ENCODE data around the gene TSHR. TPM values are rescaled to one million over a fixed set of nuclear protein-coding genes. Genes with fewer than 3 reads are reported as not detected.
"Not testable (repeated sequence)": the region's sequence is repeated elsewhere in the genome, so short reads cannot be mapped to it uniquely, and the experiment has no call there.

TSHR gene
- total RNA-seq = 3.7 TPM

DNA sequence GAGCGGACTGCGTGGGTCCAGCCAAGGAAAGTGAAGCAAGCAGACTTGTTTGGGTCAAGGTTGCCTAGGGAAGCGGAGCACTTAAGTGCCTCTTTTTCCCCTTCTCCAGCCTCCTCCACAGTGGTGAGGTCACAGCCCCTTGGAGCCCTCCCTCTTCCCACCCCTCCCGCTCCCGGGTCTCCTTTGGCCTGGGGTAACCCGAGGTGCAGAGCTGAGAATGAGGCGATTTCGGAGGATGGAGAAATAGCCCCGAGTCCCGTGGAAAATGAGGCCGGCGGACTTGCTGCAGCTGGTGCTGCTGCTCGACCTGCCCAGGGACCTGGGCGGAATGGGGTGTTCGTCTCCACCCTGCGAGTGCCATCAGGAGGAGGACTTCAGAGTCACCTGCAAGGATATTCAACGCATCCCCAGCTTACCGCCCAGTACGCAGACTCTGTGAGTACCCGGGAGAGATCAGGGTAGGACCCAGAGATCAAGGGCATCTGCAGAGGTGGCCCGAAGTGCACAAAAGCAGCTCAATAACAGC is at the start of gene TSHR:
Gene TSHR, plus strand, starts transcription at position 206 of the 526 bp plus-strand sequence. Its CDS starts 60 bp downstream, at position 266.
- intact Hi-C loops (cut with DNase I) = no loop called here
- DNase-seq (ENCODE audit: low spot score) (no peak), ATAC-seq (peak; percentile 64)

DNA sequence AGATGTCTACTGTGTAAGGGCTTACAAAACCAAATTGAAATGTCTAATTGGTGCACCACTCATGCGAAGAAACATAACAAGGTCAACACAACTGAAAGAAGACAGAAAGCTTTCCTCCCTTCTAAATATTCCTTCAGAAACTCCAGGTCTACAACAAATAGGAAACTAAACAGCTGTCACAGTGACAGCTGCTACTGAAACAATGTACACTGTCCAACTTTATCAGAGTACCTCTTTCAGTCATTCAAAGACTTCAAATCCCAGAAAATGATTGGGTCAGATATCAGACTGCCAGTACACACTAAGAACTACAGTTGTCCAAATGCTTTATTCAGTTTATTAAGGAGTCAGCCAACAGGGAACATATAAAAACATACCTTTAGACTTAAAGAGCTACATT is 49.1 kb upstream of the TSHR start:
- intact Hi-C loops (cut with DNase I) = no loop called here
- no peak for DNase-seq (ENCODE audit: low spot score)
- ATAC-seq = no peak

DNA sequence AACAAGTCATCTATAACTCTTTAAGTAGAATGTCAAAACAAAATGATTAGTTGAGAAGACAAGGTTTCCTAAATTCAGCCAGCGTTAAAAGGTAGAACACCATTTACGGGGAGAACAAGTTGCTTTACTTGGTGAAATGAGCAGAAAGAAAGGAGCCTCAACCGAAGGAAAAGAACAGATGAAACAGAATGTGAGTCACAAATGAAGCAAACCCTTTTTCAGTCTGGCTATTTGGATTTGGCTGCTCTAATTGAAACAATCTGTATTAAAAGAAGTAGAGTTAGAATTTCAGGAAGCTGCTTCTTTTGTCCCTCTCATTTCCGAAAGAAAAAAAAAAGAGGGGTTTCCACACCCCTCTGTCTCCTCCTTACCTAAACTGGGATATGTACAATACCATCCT is 48.5 kb upstream of the TSHR start:
- intact Hi-C loops (cut with DNase I) = no loop called here
- DNase-seq (ENCODE audit: low spot score) = no peak
- no peak for ATAC-seq

DNA sequence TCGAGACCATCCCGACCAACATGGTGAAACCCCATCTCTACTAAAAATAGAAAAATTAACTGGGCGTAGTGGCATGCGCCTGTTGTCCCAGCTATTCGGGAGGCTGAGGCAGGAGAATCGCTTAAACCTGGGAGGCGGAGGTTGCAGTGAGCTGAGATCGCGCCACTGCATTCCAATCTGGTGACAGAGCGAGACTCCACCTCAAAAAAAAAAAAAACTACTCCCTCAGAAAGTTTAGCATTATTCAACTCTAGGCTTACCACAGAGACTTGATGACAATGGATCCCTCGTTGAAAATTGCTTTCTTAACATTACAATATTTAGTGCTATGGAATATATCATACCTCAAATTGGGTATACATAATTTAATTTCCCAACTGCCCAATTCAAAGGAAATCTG is 43.4 kb upstream of the TSHR start:
- ATAC-seq; intact Hi-C loops (cut with DNase I); DNase-seq (ENCODE audit: low spot score): not testable (repeated sequence)

DNA sequence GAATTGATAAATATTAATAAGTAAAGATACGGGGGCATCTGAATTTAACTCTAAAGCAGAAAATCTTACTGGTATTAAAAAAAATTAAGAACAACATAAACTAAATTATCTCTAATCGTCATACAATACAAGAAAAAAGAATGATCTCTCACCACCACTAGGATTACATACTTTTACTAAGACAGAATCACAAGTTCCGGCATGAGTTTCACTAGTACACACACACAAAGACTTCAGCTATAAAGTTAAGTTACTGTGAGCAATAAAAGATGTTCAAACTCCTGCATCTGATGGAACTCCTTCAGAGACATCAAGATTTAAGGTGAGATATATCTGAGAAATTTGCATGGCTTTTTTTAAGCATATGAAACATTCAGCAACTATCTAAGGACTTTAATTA is 35.8 kb upstream of the TSHR start:
- DNase-seq (ENCODE audit: low spot score) (no peak), ATAC-seq (no peak)
- intact Hi-C loops (cut with DNase I) = no loop called here

DNA sequence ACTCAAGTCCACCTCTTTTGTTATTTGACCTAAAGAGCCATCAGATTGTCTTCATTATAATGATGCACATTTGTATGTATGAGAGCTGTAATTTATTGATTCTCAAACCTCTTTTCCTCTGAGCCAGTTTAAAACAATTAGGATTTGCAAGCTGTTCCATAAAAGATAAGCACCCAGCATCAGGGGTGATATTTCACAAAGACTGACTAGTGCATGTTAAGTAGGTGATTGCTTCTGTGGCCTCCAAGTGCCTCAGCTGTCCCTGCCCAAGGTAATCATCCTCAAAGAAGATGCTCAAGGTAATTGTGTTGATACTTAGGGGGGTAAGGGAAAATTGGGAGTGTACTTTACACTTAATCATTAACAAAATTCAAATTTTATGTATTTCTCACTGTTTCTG is 32.1 kb upstream of the TSHR start:
- ATAC-seq (no peak), DNase-seq (ENCODE audit: low spot score) (no peak)
- intact Hi-C loops (cut with DNase I) = no loop called here

DNA sequence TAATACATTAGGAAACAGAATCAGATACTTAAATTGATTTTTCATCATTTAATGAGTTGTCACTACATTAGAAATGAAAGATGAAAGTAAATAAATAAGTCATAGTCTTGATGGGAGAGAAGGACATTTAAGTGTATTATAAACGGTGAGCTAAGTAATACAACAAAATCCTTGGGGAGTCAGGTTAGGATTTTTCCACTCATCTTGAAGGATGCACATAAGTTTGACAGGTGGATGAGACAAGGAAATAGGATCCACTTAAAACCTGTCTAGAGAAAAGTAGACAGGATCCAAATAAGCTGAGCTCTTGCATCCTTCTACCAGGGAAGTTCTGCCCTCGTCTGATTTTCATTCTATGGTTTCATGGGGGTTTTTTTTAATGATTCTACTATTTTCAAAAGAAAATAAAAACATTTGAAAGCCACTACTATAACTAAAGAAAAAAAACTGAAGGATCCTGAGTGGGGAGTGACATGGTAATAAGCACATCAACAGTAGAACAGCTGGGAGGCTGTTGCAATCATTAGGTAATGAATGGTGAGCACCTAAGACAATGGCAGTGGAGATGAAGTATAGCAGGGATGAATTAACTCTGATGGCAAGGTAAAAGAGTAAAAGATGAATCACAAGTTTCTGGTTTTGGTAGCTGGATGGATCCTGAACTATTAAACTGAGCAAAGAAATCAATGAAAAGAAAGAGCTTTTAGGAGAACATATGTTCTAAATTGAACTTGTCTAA is 30.9 kb upstream of the TSHR start:
- intact Hi-C loops (cut with DNase I) = no loop called here
- ATAC-seq (no peak), DNase-seq (ENCODE audit: low spot score) (no peak)

DNA sequence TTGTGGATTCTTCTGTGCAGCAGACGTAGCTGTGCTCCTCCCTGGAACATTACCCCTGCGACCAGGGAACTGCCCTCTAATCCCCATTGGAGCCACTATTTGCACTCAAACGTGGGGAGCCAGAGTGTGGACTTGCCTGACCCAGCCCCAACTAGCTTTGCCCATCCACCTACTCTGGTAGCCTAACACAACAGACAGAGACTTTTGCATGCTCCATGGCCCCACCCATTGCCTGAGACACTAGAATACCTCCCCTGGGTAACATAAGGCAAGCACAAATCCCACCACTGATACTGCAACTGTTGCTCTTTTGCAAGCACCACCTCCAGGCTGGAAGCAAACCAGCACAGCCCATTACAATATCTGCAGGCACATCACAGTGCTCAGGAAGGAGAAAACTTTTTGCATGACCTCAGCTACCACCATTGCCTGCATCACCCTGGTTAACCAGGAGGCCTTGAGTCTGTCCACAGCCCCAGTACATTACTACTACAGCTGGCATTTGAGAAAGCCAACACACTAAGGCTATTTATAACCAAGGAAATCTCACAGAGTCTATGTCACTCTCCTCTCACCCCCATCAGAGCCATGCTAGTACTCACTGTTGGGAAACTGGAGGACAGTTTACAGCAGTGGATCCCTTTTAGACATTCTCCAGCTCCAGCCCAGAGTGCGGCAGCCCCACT is 28.9 kb upstream of the TSHR start:
- intact Hi-C loops (cut with DNase I) = no loop called here
- DNase-seq (ENCODE audit: low spot score) = no peak
- ATAC-seq = no peak

DNA sequence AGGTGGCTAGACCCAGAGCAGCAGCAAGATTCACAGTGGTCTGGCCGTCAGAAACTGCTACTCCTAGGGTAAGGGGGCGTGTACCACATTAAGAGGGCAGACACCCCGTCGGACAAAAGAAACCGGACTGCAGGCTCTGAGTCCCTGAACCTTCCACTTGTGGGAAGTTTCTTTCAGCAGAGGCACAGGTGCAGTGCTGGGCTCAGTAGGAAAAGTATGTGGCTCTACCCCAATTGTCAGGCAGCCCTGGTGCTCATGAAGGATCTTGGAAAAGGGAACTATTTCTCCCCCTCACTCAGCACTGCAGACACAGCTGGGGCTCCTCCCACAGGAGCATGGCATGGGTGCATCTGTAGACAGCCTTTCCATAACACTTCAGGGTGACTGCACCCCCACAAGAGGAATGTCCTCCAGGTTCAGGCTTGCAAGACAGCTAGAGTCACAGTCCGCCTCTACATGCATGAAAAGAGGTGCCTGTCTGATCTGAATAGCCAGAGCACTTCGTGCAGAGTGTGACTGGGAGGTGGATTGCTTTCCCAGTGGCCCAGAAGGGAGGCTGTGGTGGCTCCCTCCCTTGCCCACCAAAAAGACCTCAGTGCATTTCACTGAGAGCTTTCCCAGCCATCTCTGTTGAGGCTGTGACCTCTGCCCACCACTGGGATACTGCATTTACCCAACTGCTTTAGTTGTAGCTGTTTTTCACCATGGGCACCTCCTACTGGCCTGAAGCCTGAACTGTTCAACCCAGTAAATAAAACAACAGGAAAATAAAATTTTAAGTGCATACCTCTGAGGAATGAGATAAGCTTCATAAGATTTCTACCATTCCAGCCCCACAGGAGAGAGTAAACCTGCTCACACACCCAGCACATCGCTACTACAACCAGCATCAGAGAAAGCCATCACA is 28.1 kb upstream of the TSHR start:
- no peak for ATAC-seq
- intact Hi-C loops (cut with DNase I) = no loop called here
- no peak for DNase-seq (ENCODE audit: low spot score)

DNA sequence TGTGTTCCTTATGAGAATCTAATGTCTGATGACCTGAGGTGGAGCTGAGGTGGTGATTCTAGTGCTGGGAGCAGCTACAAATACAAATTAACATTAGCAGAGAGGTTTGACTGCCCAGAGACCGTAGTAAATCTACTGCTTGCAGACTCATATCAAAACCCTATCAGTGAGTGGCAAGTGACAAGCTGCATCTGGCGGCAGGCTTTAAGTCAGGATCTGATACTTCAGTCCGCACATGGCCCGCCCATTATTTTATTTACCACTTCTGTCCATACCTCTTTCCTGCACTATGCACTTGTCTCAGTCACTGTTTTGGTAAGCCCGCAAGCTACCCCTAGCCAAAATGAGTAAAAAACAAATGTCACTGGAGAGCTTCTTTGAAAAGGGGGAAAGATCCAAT is 25.3 kb upstream of the TSHR start:
- intact Hi-C loops (cut with DNase I) = no loop called here
- no peak for ATAC-seq
- no peak for DNase-seq (ENCODE audit: low spot score)

DNA sequence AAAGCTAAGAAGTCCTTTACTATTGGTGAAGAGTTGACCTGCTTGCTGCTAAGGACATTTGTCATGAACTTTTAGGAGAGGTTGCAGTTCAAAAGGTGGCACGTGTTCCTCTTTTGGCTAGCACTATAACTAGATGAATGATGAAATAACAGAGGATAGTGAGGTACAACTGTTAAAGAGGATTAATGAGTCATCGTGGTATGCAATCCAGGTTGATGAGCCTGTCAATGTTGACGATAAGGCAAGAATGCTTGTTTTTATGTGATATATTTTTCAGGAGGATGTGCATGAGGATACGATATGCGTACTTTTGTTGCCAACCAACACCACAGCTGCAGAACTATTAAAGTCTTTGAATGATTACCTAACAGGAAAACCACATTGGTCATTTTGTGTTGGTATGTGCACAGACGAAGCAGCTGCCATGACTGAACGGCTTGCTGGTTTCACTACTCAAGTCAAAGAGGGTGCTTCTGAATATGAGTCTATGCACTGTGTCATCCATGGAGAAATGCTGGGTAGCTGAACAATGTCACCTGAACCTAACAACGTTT is 24.5 kb upstream of the TSHR start:
- DNase-seq (ENCODE audit: low spot score) (no peak), ATAC-seq (peak; percentile 46)
- intact Hi-C loops (cut with DNase I) = no loop called here

DNA sequence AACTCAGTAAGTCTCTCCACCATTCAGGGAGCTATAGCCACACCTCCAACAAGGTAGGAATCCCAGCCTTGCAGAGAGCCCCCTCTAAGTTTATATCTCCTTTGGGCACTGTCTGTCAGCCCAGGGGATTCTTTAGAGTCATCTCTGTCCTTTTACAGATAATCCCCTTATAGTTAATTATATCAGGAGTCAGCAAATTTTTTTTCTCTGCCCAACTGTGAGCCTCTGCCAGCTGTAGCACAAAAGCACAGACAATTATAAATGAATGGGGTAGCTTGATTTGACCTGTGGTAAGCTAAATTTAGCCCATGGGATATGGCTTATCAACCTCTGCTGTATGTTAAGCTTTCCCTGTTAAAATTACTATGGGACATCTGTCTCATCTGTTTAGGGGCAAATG is 22.1 kb upstream of the TSHR start:
- intact Hi-C loops (cut with DNase I) = no loop called here
- ATAC-seq (no peak), DNase-seq (ENCODE audit: low spot score) (no peak)

DNA sequence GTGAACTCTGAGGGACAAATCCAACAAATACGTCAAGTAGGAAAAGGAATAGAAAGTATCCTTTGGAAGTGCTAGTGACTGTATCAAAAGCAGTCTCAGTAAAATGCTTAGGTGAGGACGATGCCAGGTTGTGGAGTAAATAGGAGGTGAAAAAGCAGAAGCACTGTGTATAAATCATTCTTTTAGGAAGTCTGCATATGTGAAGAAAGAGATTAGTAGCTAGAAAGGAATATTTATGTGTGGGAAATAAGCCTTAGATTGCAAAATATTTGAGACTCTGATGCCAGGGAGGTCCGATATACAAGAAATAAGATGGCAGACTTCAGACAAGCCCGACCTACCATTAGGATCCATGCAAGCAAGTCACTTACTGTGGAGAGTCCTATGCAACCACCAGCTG is 21.7 kb upstream of the TSHR start:
- no peak for ATAC-seq
- intact Hi-C loops (cut with DNase I) = no loop called here

DNA sequence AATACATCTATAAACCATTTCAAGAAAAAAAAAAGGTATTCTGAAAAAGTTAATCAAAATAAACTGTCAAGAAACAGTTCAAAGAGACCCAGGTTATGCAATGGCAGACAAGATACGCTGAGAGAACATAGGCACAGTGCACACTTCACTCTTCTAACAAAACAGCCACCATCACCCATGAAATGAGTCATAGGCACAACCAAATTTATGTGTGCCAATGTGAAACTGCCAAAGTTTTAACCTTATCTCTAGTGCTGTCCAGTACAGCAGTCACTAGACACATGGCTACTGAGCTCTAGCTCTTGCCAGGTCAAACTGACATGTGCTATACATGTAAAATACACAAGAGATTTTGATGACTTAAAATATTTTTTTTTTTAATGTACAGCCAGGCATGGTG is 15.3 kb upstream of the TSHR start:
- intact Hi-C loops (cut with DNase I) = no loop called here
- DNase-seq (ENCODE audit: low spot score) (no peak), ATAC-seq (no peak)

More for the DNA sequence above, 21.7 kb upstream of the TSHR start:
- DNase-seq (ENCODE audit: low spot score) = no peak

DNA sequence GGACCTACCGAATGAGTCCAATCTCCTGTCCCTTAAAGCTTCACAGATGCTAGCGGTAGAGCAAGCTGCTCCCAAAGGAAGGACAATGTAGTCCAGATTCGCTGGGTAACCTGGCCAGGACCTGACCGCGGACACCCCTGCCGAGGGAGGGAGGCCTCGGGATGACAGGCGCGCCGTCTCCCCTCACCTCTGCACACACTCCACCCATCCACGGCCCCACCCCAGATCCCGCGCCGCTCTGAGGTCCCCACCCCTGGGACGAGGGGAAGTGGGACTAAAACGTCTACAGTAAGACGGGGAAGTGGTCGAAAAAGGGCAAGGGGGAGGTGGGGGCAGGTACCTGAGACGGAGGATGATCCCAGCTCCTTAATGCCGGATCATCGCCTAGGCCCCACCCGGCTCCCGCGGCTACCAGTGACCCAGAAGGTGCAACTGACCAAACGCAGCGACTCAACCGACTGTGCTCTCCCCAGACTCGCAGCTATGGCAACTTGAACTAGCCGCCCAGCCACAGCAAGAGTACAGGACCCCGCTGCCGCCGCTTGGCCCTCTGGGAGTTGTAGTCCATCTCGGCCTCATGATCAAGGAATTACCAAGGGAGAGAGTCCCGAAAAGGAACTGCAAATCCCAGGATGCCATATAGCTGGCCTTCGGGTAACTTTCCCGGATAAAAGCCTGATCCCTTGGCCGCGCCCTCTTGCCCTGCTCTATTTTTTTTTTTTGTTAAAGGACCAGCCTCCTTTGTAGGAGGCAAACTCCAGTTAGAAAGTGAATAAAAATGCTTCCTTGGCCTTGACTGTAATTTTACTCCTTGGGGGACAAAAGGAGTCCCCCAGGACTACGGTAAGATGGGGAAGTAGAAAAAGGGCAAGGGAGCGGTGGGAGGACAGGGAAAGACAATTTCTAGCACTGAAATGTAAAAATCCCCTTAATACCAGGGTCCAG is 13.9 kb upstream of the TSHR start, which contains the start of gene CEP128:
Gene CEP128, minus strand, starts transcription at position 498 of the 945 bp plus-strand sequence.
- intact Hi-C loops (cut with DNase I) = no loop called here
- ATAC-seq (peak; percentile 100), DNase-seq (ENCODE audit: low spot score) (peak; percentile 96)

DNA sequence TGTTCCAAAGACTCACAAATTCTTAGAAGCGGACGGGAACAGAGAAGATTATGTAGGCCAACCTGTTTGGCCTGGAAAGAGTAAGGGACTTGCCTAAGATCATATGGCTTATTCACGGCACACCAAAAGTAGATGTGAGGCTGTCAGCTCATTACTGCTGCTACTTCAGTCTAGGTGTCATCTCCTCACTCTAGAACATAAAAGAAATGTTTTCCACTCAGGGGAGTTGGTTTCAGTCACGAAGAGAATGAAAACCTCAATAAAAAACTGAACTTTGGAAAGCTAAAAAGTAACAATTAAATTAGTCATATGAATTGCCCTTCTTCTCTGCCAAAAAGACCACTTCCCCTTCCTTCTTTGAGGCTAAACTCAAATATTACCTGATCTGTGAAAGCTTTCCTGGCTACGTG is 13.2 kb upstream of the TSHR start:
- ATAC-seq (peak; percentile 9), DNase-seq (ENCODE audit: low spot score) (no peak)
- intact Hi-C loops (cut with DNase I) = no loop called here

DNA sequence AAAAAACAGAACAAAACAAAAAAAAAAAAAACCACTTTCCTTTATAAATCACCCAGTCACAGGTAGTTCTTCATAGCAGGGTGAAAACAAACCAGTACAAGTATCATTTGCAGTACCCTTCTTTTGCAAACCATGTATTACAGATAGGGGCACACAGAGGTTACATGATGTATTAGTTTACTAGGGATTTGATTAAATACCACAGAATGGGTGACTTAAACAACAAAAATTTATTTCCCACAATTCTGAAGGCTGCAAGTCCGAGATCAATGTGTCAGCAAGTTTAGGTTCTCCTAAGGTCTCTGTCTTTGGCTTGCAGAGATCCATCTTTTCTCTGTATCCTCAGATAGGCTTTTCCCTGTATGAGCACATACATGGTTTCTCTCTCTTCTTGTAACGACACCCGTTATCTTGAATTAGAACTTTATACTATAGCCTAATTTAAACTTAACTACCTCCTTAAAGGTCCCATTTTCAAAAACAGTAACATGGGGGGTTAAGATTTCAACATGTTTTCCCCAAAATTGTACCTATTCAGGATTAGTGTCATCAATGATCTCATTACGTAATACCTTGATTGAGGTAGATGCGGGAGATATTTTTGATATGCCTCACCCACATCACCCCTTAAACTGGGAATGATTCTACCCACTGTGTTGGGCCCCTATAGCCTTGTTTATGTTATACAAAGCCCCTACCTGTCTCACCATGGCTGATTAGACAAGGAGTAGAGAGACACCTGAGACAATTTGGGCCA is 10.4 kb upstream of the TSHR start:
- DNase-seq (ENCODE audit: low spot score) = no peak
- intact Hi-C loops (cut with DNase I) = no loop called here
- no peak for ATAC-seq

All from sciatic nerve (tissue), 2 donors.